Type B pancreatic cell (in vitro differentiated cells): ENCODE data around the gene LTBP1. TPM values are rescaled to one million over a fixed set of nuclear protein-coding genes. Genes with fewer than 3 reads are reported as not detected.
A peak's percentile ranks its signal among the peaks of the same experiment; 100 is the strongest.

ENCODE experiments used
- DNase-seq: peaks from one replicate; pipeline ENCODE4 v3.0.0; 2021; ENCODE audit warnings: mixed read lengths; ENCODE audit not compliant: unreplicated experiment; ENCODE audit errors: extremely low spot score
- H3K27ac Mint-ChIP-seq: 2 replicates; pipeline ENCODE4 v1.8.0; 2021; ENCODE audit warnings: mild to moderate bottlenecking, mixed read lengths
- H3K27me3 Mint-ChIP-seq: 2 replicates; pipeline ENCODE4 v1.8.0; 2021; ENCODE audit warnings: mixed read lengths
- H3K36me3 Mint-ChIP-seq: 2 replicates; pipeline ENCODE4 v1.8.0; 2021; ENCODE audit warnings: mixed read lengths
- H3K4me1 Mint-ChIP-seq: one replicate; pipeline ENCODE4 v1.8.0; 2021; ENCODE audit warnings: mixed read lengths; ENCODE audit not compliant: unreplicated experiment
- H3K4me3 Mint-ChIP-seq: 2 replicates; pipeline ENCODE4 v1.8.0; 2021; ENCODE audit warnings: mild to moderate bottlenecking, mixed read lengths
- H3K9me3 Mint-ChIP-seq: 2 replicates; pipeline ENCODE4 v1.8.0; 2021; ENCODE audit warnings: mixed read lengths
- total RNA-seq: library from RNA; stranded (reverse); gene quantifications from 2 replicates; pipeline ENCODE4 v1.2.1, GENCODE V29; 2021; ENCODE audit warnings: low replicate concordance
- TF ChIP-seq, protein P1 (sequence below): fragments of 200-600 bp; sonication (generic); conservative IDR thresholded peaks from 2 replicates; pipeline ENCODE4 v1.5.0; 2021; ENCODE audit warnings: antibody characterized with exemption, mild to moderate bottlenecking

The LTBP1 gene
- total RNA-seq, 1 donor from 2014 or later: 53.3 TPM

GRCh38 chr2:33059471-33060156 is 112.9 kb downstream of the LTBP1 start:
- H3K27me3 Mint-ChIP-seq: no peaks in the 10 kb centered on the region
- H3K36me3 Mint-ChIP-seq: peaks cover 4% of the 10 kb centered on the region
- no peak for DNase-seq
- TF ChIP-seq, protein P1, sequence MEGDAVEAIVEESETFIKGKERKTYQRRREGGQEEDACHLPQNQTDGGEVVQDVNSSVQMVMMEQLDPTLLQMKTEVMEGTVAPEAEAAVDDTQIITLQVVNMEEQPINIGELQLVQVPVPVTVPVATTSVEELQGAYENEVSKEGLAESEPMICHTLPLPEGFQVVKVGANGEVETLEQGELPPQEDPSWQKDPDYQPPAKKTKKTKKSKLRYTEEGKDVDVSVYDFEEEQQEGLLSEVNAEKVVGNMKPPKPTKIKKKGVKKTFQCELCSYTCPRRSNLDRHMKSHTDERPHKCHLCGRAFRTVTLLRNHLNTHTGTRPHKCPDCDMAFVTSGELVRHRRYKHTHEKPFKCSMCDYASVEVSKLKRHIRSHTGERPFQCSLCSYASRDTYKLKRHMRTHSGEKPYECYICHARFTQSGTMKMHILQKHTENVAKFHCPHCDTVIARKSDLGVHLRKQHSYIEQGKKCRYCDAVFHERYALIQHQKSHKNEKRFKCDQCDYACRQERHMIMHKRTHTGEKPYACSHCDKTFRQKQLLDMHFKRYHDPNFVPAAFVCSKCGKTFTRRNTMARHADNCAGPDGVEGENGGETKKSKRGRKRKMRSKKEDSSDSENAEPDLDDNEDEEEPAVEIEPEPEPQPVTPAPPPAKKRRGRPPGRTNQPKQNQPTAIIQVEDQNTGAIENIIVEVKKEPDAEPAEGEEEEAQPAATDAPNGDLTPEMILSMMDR: no peak
- peaks cover 5% of the 10 kb centered on the region for H3K9me3 Mint-ChIP-seq
- H3K27ac Mint-ChIP-seq: peak overlapping the region; percentile 3
- peak overlapping the region; percentile 4 for H3K4me3 Mint-ChIP-seq
- peaks cover 33% of the 10 kb centered on the region for H3K4me1 Mint-ChIP-seq

DNA sequence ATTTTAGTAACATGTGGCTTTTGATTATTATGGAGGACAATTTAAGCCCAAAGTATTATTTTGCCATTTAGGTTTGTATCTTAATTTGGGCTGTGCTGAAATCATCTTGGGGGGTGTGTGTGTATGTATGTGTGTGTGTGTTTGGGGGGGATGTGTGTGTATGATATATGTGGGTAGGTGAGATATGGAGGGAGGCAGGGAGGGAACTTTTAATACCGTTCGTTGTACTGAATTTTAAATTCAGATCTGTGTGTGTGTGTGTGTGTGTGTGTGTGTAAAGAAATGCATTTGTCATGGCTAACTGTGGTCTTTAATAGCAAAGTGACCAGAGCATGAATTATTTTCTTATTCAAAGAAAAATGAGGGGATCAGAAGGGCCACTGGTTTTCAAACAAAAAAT is 113.7 kb downstream of the LTBP1 start:
- Mint-ChIP-seq H3K27ac (no peak overlapping the region), H3K9me3 (peaks cover 5% of the 10 kb centered on the region), H3K4me1 (peaks cover 33% of the 10 kb centered on the region), H3K4me3 (no peak overlapping the region), H3K27me3 (no peaks in the 10 kb centered on the region), H3K36me3 (peaks cover 4% of the 10 kb centered on the region)
- DNase-seq: no peak
- TF ChIP-seq, protein P1: no peak

- peaks cover 4% of the 10 kb centered on the region for H3K36me3 Mint-ChIP-seq
- H3K4me3 Mint-ChIP-seq: no peak overlapping the region
- DNase-seq: no peak
- peaks cover 33% of the 10 kb centered on the region for H3K4me1 Mint-ChIP-seq
- H3K9me3 Mint-ChIP-seq: no peaks in the 10 kb centered on the region
- no peak overlapping the region for H3K27ac Mint-ChIP-seq
- no peaks in the 10 kb centered on the region for H3K27me3 Mint-ChIP-seq
- TF ChIP-seq, protein P1: no peak
These were observed 116.0 kb downstream of the LTBP1 start for GRCh38 chr2:33062665-33063250.

- DNase-seq: no peak
- H3K27me3 Mint-ChIP-seq: no peaks in the 10 kb centered on the region
- TF ChIP-seq, protein P1: no peak
- H3K27ac Mint-ChIP-seq: no peak overlapping the region
- H3K4me1 Mint-ChIP-seq: peaks cover 25% of the 10 kb centered on the region
- no peak overlapping the region for H3K4me3 Mint-ChIP-seq
- peaks cover 4% of the 10 kb centered on the region for H3K36me3 Mint-ChIP-seq
- no peaks in the 10 kb centered on the region for H3K9me3 Mint-ChIP-seq
These were observed 117.6 kb downstream of the LTBP1 start for GRCh38 chr2:33064349-33064801.

DNA sequence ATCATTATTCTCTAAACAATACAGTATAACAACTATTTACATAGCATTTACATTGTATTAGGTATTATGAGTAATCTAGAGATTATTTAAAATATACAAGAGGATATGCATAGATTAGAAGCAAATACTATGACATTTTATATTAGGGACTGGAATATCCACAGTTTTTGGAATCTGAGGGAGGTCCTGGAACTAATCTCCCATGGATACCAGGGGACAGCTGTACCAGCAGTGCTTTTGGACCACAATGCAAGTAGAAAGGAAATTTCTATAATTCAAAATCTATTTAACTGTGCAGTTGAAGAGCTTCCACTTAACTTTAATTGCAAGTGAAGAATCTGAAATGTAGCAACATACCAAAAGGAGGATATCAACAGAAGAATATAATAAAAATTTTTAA is 120.8 kb downstream of the LTBP1 start:
- peaks cover 4% of the 10 kb centered on the region for H3K36me3 Mint-ChIP-seq
- TF ChIP-seq, protein P1: no peak
- no peaks in the 10 kb centered on the region for H3K9me3 Mint-ChIP-seq
- H3K4me1 Mint-ChIP-seq: peaks cover 9% of the 10 kb centered on the region
- DNase-seq: no peak
- no peaks in the 10 kb centered on the region for H3K27me3 Mint-ChIP-seq
- H3K27ac Mint-ChIP-seq: no peak overlapping the region
- H3K4me3 Mint-ChIP-seq: no peak overlapping the region
